Lung microvascular endothelial cell (primary cell): ENCODE results near the gene MAD1L1. TPM values are rescaled to one million over a fixed set of nuclear protein-coding genes. Genes with fewer than 3 reads are reported as not detected.

ENCODE experiments used
- DNase-seq, 2 donors: peaks; one replicate each; pipeline versions ENCODE4 v3.0.0 to v3.0.0-alpha.2; 2010; ENCODE audit warnings: low read depth in 2 of 2
- total RNA-seq: library from RNA; depleted of rRNA; stranded (reverse); fragments of >200 nt; gene quantifications from 2 replicates; pipeline ENCODE4 v1.2.1, GENCODE V29; 2014

MAD1L1 gene
- total RNA-seq, 1 donor from 2014 or later: 46.0 TPM

- no peak for DNase-seq
These were observed 26.1 kb upstream of the MAD1L1 start for GRCh38 chr7:2258661-2259365.

DNA sequence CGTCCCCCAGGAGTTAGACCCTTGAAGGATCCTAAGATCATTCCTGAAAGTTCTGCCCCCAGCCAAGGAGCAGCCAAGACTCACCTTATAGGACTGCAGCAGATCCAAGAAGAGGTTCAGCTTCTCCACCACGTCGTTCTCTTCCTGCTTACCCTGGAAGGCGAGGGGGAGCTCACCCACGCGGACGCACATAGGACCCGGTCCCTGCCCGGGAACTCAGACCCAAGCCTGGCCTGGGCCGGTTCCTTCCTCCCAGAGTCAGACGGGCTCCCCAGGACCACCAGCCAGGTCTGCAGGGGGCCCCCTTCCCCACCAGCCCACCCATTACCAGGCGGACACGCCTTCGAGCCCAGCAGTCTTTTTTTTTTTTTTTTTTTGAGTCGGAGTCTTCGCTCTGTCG is 24.9 kb upstream of the MAD1L1 start:
- DNase-seq: no peak

DNA sequence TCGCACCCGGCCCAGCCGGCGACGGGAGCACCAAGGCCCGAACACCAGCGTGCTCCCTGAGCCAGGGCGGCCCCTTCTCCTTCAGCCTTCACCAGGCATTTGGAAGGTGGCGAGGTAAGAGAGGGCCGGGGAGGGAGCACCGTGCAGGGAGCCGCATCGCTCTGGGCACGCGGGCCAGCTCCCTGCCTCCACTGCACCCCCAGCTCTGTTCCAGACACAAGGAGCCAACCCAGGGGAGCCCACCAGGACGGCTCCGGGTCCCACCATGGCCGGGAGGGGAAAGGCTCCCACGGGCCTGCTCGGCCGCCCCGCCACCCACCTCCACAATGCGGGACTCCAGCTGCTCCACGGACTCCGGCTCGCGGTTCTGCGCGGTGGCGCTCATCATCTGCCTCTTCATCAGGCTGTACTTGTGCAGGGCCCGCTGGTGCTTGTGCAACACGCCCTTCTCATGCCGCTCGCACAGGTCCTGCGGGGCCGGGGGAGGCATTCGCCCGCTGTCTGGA is 24.4 kb upstream of the MAD1L1 start:
- no peak for DNase-seq

GRCh38 chr7:2256306-2257045 is 23.7 kb upstream of the MAD1L1 start:
- DNase-seq: no peak

- no peak for DNase-seq
These were observed 22.7 kb upstream of the MAD1L1 start for GRCh38 chr7:2255145-2256139.

DNA sequence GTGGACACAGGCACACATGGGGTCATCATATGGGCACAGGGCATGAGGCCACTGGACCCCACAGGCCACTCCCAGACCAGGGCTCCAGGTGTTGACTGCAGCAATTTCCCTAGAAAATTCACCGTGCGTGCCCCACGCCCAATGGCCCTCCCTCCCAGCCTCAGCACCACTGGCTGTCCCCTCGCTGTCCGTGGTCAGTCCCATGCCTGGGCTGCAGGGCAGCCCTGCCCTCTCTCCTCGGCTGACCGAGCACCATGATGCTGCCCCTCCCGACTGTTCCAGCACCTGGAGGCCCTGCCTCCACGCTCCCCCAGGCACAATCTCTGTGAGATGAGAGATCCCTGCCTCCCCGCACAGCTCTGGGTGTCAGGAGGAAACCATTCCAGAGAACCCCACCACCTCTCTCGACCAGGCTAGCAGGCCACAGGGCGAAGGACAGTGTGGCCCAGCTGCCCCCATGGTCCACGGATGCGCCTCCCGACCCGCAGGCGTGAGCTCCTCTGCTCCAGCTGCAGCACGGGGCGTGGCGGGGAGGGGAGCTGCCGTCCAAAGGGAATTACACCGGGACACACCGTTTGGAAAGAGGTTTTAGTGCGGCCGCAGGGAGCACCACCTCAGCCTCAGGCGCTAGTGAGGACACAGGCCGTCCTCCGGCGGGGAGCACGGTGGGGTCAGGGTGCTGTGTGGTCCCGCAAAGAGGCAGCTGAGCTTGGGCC is 21.8 kb upstream of the MAD1L1 start:
- no peak for DNase-seq

GRCh38 chr7:2253525-2254244 is 20.9 kb upstream of the MAD1L1 start:
- no peak for DNase-seq

- DNase-seq: no peak
These were observed 20.3 kb upstream of the MAD1L1 start for GRCh38 chr7:2253021-2253420.

DNA sequence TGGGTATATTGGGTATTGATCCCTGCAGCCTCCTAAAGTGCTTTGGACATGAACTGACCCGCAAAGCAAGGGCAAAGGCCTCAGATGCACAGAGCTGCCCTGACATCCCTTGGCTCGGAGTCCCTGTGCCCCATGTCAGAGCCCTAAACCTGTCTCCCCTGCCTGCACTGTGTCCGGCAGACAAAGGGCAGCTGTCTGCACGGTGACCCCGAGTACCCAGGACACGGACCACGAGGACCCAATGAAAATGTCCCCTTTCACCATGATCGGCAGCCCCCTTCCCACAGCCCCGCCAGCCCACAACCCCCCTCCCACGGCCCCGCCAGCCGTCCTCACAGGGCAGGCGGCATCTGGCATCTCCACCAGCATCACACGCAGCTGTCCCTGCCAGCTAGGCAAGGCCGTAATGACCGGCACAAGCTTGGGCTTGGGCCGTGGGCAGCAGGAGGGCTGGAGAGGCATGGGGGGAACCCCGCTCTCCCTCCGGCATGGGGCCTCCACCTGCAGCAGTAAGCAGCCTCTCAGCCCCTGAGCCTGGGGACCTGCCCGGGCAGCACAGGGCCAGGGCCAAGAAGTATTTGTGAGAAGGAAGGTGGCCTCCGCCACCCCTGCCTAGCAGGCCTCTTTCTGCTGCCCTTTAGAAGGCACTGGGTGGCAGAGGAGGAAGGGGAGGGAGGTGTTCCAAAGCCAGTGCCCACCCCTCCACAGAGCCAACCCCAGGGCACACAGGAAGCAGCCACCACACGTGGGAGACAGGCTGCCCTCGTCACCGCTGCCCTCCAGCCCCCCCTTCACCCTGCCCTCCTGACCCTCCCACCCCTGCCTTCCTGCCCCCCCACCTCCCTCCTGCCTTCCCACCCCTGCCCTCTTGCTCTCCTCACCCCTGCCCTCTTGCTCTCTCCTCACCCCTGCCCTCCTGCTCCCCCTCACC is 19.4 kb upstream of the MAD1L1 start:
- no peak for DNase-seq

DNA sequence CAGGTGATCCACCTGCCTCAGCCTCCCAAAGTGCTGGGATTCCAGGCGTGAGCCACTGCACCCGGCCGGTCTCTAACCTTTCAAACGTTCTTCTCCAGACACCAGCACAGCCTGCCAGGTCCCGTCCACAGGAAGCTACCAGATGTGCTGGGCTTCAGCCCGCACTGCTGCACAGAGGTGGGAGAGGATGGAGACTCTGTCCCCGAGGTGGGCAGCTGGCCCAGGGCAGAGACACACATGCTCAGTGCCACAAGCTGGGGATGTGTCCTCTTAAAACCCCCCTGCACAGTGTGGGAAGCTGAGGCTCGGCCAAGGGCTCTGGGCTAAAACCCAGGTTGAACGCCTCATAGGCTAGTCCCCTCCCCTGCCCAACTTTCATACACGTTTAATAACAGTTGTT is 18.6 kb upstream of the MAD1L1 start:
- DNase-seq: no peak

DNA sequence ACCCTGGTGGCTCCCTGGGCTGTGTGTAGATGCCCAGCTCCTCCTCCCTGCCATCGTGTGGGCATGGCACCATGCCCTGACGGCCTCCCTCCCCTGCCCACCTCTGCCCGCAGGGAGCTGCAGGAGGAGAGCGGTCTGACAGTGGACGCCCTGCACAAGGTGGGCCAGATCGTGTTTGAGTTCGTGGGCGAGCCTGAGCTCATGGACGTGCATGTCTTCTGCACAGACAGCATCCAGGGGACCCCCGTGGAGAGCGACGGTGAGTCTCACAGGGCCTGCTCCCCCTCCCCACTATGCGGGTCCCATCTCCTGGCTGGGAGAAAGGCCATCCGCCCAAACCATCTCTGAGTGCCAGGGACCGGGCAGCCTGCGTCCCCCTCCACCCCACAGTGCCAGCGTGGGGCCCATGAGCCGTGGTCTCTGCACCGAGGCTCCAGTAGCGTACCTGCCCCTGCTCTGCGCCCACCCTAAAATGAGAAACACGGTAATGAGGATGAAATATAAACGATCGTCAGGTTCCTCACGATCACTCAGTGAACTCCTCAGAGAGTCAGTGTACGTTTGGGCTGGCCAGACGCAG is 17.1 kb upstream of the MAD1L1 start:
- no peak for DNase-seq

DNA sequence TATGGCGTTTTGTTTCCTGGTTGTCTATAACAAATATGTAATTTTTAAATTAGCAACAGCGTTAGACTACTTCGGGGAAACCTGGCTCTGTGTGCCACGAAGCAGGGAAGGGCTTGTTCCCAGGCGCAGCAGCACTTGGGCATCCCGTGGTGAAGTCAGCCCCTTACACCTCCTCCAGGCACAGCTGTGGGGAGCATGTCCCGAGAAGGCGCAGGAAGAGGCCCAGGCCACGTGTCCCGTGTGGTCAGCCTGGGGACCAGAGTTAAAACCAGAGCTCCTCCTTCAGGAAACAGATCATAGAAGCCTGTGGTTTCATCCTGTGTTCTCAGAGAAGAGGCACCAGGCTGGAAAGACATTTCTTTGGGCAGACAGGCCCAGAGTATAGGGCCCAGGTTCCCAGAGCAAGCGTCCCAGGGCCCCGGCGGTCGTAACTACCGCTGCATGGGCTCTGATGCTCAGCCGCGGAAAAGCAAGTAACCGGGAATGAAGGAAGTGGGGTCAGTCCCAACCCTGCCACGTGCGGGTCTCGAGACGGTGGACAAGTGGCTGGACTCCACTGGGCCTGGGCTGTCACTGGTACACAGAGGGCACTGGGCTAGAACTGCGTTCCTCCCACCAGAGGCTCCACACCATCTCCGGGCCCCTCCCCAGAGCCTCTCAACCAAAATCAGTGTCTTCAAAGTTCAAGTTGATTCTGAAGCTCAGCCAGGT is 16.4 kb upstream of the MAD1L1 start:
- DNase-seq: peak; percentile 58 to 93

DNA sequence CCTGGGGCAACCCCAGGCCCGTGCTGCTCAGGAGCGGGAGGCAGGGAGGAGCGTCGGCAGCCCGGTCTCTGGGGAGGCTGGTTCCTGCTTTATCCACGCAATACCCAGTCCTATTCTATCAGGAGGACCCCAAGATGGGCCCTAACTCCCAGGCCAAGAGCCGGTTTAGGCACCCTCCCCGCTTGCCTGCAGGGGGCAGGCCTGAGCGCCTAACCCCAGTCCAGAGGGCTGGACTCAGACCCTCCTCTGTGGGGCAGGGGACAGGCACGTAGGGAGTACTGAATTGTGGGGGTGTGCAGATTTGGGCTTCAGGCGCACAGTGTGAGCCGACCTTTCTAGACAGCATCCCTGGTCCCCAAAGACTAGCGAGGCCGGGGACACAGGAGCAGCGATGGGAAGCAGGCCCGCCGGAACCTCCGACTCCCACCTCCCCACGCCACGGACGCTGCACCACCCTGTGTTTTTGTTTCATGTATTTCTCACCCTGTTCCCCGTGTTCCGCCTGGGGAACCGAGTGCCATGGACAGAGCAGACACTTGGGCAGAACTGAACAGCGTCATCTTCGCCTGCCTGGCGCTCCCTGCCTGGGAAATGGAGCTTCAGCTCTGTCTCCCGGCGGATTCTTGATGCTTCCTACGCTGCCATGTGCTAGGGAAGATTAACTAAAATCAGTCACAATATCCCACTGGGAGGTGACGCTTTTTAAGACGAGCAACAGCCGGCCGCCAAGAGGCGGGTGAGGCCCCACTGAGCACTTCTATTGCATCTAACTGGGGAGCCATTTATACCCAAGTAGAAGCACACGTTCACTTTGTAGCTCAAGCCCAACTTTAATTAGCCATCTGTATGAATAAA is 14.6 kb upstream of the MAD1L1 start:
- DNase-seq: peak; percentile 22 to 50

- no peak for DNase-seq
These were observed 13.3 kb upstream of the MAD1L1 start for GRCh38 chr7:2245883-2246675.

DNA sequence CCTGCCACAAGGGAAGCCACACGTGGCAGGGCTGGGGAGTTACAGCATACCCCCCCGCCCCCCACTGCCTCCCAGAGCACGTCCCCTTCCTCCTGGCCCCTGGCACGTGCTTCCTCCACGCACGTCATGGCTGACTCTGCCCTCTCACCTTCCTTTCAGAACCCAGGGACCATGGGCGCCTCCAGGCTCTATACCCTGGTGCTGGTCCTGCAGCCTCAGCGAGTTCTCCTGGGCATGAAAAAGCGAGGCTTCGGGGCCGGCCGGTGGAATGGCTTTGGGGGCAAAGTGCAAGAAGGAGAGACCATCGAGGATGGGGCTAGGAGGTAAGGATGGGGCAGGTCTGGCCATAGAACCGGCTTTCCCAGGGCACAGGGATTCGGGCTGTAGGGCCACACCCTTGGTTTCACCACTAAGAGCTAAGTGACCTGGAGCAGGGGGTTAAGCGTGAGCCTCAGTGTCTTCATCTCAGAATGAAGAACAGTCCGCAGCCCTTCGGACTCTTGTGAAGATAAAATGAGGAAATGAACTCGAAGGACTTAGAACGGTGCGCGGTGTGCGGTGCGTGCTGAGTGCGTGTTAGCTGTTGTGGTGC is 11.8 kb upstream of the MAD1L1 start:
- DNase-seq: peak in 1 of 2 donors; percentile 31

DNA sequence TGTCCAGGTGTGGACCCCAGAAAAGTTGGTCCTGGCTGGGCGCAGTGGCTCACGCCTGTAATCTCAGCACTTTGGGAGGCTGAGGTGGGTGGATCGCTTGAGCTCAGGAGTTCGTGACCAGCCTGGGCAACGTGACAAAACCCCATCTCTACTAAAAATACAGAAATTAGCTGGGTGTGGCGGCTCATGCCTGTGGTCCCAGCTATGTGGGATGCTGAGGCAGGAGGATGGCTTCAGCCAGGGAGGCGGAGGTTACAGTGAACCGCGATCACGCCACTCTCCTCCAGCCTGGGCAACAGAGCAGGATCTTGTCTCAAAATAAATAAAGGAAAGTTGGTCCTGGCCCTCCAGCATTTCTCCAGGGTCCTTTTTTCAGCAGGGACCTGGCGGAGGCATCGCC is 10.7 kb upstream of the MAD1L1 start:
- DNase-seq: no peak
